ENCODE results near the gene RGS9.
A peak's percentile ranks its signal among the peaks of the same experiment; 100 is the strongest.

Gene RGS9

GRCh38 chr17:65190467-65191097 is 53.4 kb downstream of the RGS9 start:
- no peak overlapping the region for H3K4me3 ChIP-seq (ENCODE audit: low read length)
- no peak for TF ChIP-seq CTCF (IDR thresholded peaks at IDR 0.05; ENCODE audit: insufficient read depth, low read depth, low read length, missing control alignments)
- DNase-seq (ENCODE audit: low read depth), result peak; percentile 45

DNA sequence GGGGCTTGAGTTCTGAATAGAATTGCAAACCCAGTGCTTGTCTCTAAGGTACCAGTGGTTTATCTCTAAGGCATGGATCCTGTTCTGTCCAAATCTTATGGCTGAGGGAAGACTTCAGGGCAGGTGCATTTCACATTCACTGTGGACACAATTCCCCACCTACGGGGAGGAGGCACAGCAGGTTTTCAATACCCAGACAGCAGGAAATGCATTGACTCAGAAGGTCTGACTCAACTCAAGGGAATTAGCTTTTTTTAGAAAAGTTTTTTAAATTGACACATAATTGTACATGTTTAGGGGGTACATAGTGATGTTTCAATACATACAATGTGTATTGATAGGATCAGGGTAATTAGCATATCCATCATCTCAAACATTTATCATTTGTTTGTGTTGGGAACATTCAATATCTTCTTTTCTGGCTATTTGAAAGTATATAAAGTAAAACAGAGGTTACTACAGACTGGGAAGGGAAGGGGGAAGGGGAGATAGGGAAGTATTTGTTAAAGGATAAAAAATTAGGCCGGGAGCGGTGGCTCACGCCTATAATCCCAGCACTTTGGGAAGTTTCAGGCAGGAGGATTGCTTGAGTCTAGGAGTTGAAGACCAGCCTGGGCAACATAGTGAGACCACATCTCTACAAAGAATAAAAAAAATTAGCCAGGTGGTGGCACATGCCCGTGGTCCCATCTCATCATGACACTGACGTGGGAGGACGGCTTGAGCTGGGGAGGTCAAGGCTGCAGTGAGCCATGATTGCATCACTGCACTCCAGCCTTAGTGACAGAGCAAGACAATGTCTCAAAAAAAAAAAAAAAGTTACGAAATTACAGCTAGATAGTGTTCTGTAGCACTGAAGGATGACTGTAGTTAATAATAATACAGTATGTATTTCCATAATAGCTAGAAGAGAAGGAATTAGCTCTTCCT is 54.9 kb downstream of the RGS9 start:
- TF ChIP-seq CTCF (IDR thresholded peaks at IDR 0.05; ENCODE audit: insufficient read depth, low read depth, low read length, missing control alignments), result no peak
- DNase-seq (ENCODE audit: low read depth), result peak; percentile 80
- H3K4me3 ChIP-seq (ENCODE audit: low read length), result no peak overlapping the region

DNA sequence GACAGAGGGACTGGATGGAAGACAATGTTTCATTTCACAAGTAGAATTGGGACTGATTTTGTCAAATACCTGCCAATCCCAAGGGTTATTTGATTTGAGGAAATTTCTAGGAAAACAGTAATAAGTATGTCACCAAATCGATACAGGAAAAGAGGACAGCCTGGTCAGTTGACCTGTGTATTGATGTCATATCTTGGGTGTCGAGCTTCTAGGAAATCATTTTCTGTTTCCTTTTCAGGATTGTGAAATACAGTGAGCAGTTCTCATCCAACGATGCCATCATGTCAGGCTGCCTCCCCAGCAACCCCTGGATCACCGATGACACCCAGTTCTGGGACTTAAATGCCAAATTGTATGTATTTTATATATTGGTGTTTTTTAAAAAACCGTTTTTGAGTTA is 56.1 kb downstream of the RGS9 start:
- TF ChIP-seq CTCF (IDR thresholded peaks at IDR 0.05; ENCODE audit: insufficient read depth, low read depth, low read length, missing control alignments), result no peak
- DNase-seq (ENCODE audit: low read depth), result no peak
- H3K4me3 ChIP-seq (ENCODE audit: low read length), result no peak overlapping the region

DNA sequence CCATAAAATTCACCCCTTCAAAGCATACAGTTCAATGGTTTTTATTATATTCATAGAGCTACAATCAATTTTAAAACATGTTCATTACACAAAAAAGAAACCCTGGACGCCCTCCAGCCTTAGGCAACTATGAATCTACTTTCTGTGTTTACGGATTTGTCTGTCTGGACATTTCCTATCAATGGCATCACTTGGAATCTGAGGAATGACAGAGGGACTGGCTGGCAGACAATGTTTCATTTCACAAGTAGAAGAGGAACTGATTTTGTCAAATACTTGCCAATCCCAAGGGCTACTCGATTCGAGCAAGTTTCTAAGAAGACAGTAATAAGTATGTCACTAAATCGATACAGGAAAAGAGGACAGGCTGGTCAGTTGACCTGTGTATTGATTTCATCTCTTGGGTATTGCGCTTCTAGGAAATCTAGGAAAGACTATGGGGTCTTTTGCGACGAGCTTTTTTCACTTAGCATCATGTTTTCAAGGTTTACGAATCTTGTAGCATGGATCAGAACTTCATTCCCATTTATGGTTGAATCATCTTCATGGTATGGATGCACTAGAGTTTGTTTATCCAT is 56.6 kb downstream of the RGS9 start:
- DNase-seq (ENCODE audit: low read depth), result no peak
- no peak overlapping the region for H3K4me3 ChIP-seq (ENCODE audit: low read length)
- no peak for TF ChIP-seq CTCF (IDR thresholded peaks at IDR 0.05; ENCODE audit: insufficient read depth, low read depth, low read length, missing control alignments)

- no peak for TF ChIP-seq CTCF (IDR thresholded peaks at IDR 0.05; ENCODE audit: insufficient read depth, low read depth, low read length, missing control alignments)
- no peak for DNase-seq (ENCODE audit: low read depth)
- no peak overlapping the region for H3K4me3 ChIP-seq (ENCODE audit: low read length)
Observed at GRCh38 chr17:65194670-65195334, 57.6 kb downstream of the RGS9 start.

- no peak for DNase-seq (ENCODE audit: low read depth)
- no peak overlapping the region for H3K4me3 ChIP-seq (ENCODE audit: low read length)
- TF ChIP-seq CTCF (IDR thresholded peaks at IDR 0.05; ENCODE audit: insufficient read depth, low read depth, low read length, missing control alignments), result no peak
Observed at GRCh38 chr17:65195716-65196115, 58.5 kb downstream of the RGS9 start.
